K562 (cell line): ENCODE data around the gene SLC22A4. TPM values are rescaled to one million over a fixed set of nuclear protein-coding genes. Genes with fewer than 3 reads are reported as not detected.

Experiments used
- ARID4B ChIP-seq: sonication (generic); formaldehyde crosslinking; IDR thresholded peaks from 2 replicates; pipeline ENCODE4 v1.8.0; 2022; ENCODE audit warnings: mild to moderate bottlenecking, missing genetic modification reagents
- ATF1 ChIP-seq, 2 experiments: fragments of 450-650 bp in 1 of 2; IDR thresholded peaks; 2 replicates each; pipeline ENCODE4 v1.6.1; 2016; ENCODE audit warnings: missing compliant biosample characterization in 1 of 2, missing genetic modification characterization in 1 of 2
- CXXC5 ChIP-seq: fragments of 250-450 bp; sonication (Bioruptor Pico); IDR thresholded peaks from 2 replicates; pipeline ENCODE4 v1.8.0; 2022; ENCODE audit warnings: inconsistent platforms, mild to moderate bottlenecking, moderate library complexity
- FOXP4 ChIP-seq: sonication (generic); formaldehyde crosslinking; IDR thresholded peaks from 2 replicates; pipeline ENCODE4 v1.8.0; 2022; ENCODE audit warnings: mild to moderate bottlenecking, missing genetic modification reagents, borderline replicate concordance
- HBP1 ChIP-seq: fragments of 450-650 bp; formaldehyde crosslinking; IDR thresholded peaks from 2 replicates; pipeline ENCODE4 v1.4.0; 2022; ENCODE audit warnings: missing genetic modification characterization
- KDM2B ChIP-seq: fragments of 250-450 bp; sonication (Bioruptor Pico); IDR thresholded peaks from 2 replicates; pipeline ENCODE4 v1.8.0; 2021; ENCODE audit warnings: mild to moderate bottlenecking, moderate library complexity
- MED1 ChIP-seq: sonication (generic); formaldehyde crosslinking; IDR thresholded peaks from 2 replicates; pipeline ENCODE4 v1.8.1; 2023; ENCODE audit warnings: missing genetic modification reagents, borderline replicate concordance
- MLX ChIP-seq, 2 experiments: fragments of 450-650 bp in 1 of 2; sonication (generic) in 1 of 2; formaldehyde crosslinking; conservative IDR thresholded peaks; 2 replicates each; pipeline versions ENCODE4 v1.4.0 to v1.8.1; 2020 to 2022; ENCODE audit warnings: mild to moderate bottlenecking in 1 of 2, missing genetic modification reagents in 1 of 2
- NR1H2 ChIP-seq: sonication (generic); formaldehyde crosslinking; IDR thresholded peaks from 2 replicates; pipeline ENCODE4 v1.4.0; 2020; ENCODE audit warnings: mild to moderate bottlenecking, missing genetic modification reagents
- TAL1 ChIP-seq: fragments of 450-650 bp; IDR thresholded peaks from 2 replicates; pipeline ENCODE4 v1.6.1; 2016; ENCODE audit warnings: mild to moderate bottlenecking
- ZBTB17 ChIP-seq: fragments of 450-650 bp; formaldehyde crosslinking; IDR thresholded peaks from 2 replicates; pipeline ENCODE4 v1.4.0; 2020; ENCODE audit warnings: mild to moderate bottlenecking
- ZC3H4 ChIP-seq: sonication (generic); formaldehyde crosslinking; IDR thresholded peaks from 2 replicates; pipeline ENCODE4 v1.9.0; 2021; ENCODE audit warnings: missing genetic modification reagents, borderline replicate concordance
- ZNF232 ChIP-seq: sonication (generic); formaldehyde crosslinking; IDR thresholded peaks from 2 replicates; pipeline ENCODE4 v1.8.0; 2022; ENCODE audit warnings: mild to moderate bottlenecking, missing genetic modification reagents
- ZNF282 ChIP-seq: sonication (generic); formaldehyde crosslinking; IDR thresholded peaks from 2 replicates; pipeline ENCODE4 v1.8.1; 2023; ENCODE audit warnings: missing genetic modification reagents
- ZNF584 ChIP-seq: fragments of 200-800 bp; sonication (Bioruptor generic); IDR thresholded peaks from 2 replicates; pipeline ENCODE4 v1.6.1; 2016; ENCODE audit warnings: low read depth, mild to moderate bottlenecking, missing genetic modification characterization, missing compliant biosample characterization
- ZNF75A ChIP-seq: fragments of 450-650 bp; formaldehyde crosslinking; IDR thresholded peaks from 2 replicates; pipeline ENCODE4 v1.4.0; 2020; ENCODE audit warnings: mild to moderate bottlenecking
- ZNF778 ChIP-seq: fragments of 450-650 bp; formaldehyde crosslinking; IDR thresholded peaks from 2 replicates; pipeline ENCODE4 v1.4.0; 2020; ENCODE audit warnings: mild to moderate bottlenecking, moderate library complexity
- polyA plus RNA-seq, 8 experiments: library from polyadenylated mRNA; depleted of rRNA in 4 of 8; stranded (reverse) in 5 of 8; unstranded in 3 of 8; fragments of >200 nt; fragmentation: Nextera tagmentation in 2 of 8; fragmentation: Illumina TruSeq in 1 of 8; extraction: Ambion mirVana in 2 of 8; extraction: Trizol in 1 of 8; gene quantifications; 2 replicates each; pipeline versions ENCODE4 v1.2.1 to v1.2.3, GENCODE V29; 2011 to 2014; ENCODE audit warnings: inconsistent platforms in 1 of 8, missing spikeins in 1 of 8
- total RNA-seq, 7 experiments: library from RNA; depleted of rRNA in 6 of 7; stranded (reverse); fragments of >200 nt in 6 of 7; fragmentation: Illumina TruSeq in 2 of 7; extraction: Trizol in 2 of 7; gene quantifications; 2 replicates each; pipeline versions ENCODE4 v1.2.1 to v1.2.3, GENCODE V29; 2011 to 2021; ENCODE audit warnings: low replicate concordance in 1 of 7

SLC22A4 gene
- total and polyA plus RNA-seq, 9 of the 15 experiments (the other 6 are each of a cell fraction or from before 2014, with no cell fraction given): 2.7 to 9.5 (median 6.2) TPM

GRCh38 chr5:132313961-132314432 lies 19.8 kb downstream of the SLC22A4 start (continued):
- no peak for TF ChIP-seq FOXP4
- no peak for TF ChIP-seq NR1H2 (CRISPR knock-in tag)
- TF ChIP-seq ZC3H4: no peak
- TF ChIP-seq CXXC5 (CRISPR knock-in tag): peak; percentile 64
- no peak for TF ChIP-seq KDM2B (CRISPR knock-in tag)
- TF ChIP-seq MLX (CRISPR knock-in tag; conservative IDR thresholded peaks at IDR 0.05): no peak
- TF ChIP-seq ZNF584: no peak
- TF ChIP-seq ZBTB17: 0 out of 2 replicates have a peak, but pooled peaks have one; percentile 31
- no peak for TF ChIP-seq ARID4B (CRISPR knock-in tag)
- peak; percentile 94 for TF ChIP-seq TAL1
- no peak for TF ChIP-seq ZNF75A (CRISPR knock-in tag)
- no peak for TF ChIP-seq ZNF282
- no peak for TF ChIP-seq MED1 (CRISPR knock-in tag)
- no peak for TF ChIP-seq ZNF232
- no peak for TF ChIP-seq HBP1 (CRISPR knock-in tag)
- no peak for TF ChIP-seq ZNF778 (CRISPR knock-in tag)
- no peak for TF ChIP-seq ATF1 (CRISPR knock-in tag; IDR thresholded peaks at IDR 0.05)
- no peak for TF ChIP-seq ATF1 (tag; IDR thresholded peaks at IDR 0.05)
